GM12865 (cell line): ENCODE data around the gene ZNF526.

Experiments used
- DNase-seq: peaks from one replicate; pipeline ENCODE4 v3.0.0; 2010; ENCODE audit warnings: low read depth
- H3K4me3 ChIP-seq: 2 replicates; pipeline ENCODE4 v1.5.1; 2011; ENCODE audit warnings: mild to moderate bottlenecking, low read depth, low read length, control low read depth
- TF ChIP-seq, protein P1 (sequence below): IDR thresholded peaks from 2 replicates; pipeline ENCODE4 v1.5.1; 2011; ENCODE audit warnings: low read length, control low read depth, low read depth, inconsistent platforms; ENCODE audit not compliant: insufficient read depth; ENCODE audit errors: missing control alignments

ZNF526 gene

DNA sequence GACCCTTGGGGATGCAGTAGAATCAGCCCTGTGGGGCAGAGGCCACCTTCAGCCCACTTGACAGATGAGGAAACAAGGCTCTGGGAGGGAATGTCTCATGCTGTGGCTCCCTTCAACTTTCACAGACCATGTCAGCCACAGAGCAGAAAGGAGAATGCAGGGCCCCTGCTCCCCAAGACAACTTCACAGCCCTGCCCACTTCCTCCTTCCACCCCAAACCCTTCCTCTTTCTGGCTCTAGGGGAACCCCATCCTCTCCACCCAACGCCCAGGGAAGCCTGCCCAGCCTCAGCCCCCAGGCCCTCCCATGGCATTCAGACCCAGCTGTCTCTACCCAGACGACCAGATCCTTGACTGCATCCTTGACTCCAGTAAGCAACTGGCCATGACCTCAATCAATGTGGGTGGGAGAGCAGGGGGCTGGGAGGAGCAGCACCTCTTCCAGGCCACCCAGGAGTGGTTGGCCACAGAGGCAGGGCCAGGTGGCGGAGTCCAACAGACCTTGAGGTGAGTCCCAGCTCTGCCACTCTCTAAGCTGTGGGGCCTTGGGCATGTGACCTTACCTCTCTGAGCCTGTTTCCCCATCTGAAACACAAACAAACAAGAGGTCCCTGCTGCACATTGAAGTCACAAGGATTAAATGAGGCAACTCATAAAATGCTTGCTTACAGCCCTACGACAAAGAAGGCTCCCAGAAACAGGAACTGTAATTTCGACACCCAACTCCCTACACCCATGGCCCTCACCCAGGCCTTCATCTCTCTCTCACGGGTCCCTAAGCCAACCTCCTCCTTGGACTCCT lies 18.4 kb upstream of the ZNF526 start:
- H3K4me3 ChIP-seq = peak overlapping the region; percentile 29
- TF ChIP-seq, protein P1, sequence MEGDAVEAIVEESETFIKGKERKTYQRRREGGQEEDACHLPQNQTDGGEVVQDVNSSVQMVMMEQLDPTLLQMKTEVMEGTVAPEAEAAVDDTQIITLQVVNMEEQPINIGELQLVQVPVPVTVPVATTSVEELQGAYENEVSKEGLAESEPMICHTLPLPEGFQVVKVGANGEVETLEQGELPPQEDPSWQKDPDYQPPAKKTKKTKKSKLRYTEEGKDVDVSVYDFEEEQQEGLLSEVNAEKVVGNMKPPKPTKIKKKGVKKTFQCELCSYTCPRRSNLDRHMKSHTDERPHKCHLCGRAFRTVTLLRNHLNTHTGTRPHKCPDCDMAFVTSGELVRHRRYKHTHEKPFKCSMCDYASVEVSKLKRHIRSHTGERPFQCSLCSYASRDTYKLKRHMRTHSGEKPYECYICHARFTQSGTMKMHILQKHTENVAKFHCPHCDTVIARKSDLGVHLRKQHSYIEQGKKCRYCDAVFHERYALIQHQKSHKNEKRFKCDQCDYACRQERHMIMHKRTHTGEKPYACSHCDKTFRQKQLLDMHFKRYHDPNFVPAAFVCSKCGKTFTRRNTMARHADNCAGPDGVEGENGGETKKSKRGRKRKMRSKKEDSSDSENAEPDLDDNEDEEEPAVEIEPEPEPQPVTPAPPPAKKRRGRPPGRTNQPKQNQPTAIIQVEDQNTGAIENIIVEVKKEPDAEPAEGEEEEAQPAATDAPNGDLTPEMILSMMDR = no peak
- DNase-seq = peak; percentile 78

GRCh38 chr19:42202290-42202880 lies 17.7 kb upstream of the ZNF526 start:
- peak overlapping the region; percentile 29; the same call in 1 of the 2 replicates for H3K4me3 ChIP-seq
- no peak for DNase-seq
- TF ChIP-seq, protein P1 = no peak

- H3K4me3 ChIP-seq = no peak overlapping the region
- TF ChIP-seq, protein P1 = no peak
Observed at GRCh38 chr19:42203700-42204099, 16.4 kb upstream of the ZNF526 start.

DNA sequence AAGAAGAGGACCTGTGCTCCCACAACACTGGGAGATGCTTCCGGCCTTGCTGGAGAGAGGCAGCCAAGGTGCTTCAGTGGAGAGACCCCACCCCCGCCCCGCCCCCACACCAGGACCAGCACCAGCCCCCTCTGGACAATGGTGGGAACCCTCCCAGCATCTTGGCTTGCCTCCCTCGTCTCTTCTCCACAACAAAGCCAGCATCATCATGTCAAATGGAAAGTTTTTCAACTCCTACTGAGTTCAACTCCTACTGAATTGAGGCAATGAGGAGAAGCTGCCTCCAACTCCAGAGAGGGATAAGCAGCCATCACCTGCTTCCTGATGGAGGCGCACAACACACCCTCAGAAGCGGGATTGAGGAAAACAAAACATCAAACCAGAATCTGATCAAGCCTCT lies 15.4 kb upstream of the ZNF526 start:
- DNase-seq = no peak
- TF ChIP-seq, protein P1 = no peak
- H3K4me3 ChIP-seq = no peak overlapping the region

More at GRCh38 chr19:42203700-42204099, 16.4 kb upstream of the ZNF526 start:
- DNase-seq = no peak

DNA sequence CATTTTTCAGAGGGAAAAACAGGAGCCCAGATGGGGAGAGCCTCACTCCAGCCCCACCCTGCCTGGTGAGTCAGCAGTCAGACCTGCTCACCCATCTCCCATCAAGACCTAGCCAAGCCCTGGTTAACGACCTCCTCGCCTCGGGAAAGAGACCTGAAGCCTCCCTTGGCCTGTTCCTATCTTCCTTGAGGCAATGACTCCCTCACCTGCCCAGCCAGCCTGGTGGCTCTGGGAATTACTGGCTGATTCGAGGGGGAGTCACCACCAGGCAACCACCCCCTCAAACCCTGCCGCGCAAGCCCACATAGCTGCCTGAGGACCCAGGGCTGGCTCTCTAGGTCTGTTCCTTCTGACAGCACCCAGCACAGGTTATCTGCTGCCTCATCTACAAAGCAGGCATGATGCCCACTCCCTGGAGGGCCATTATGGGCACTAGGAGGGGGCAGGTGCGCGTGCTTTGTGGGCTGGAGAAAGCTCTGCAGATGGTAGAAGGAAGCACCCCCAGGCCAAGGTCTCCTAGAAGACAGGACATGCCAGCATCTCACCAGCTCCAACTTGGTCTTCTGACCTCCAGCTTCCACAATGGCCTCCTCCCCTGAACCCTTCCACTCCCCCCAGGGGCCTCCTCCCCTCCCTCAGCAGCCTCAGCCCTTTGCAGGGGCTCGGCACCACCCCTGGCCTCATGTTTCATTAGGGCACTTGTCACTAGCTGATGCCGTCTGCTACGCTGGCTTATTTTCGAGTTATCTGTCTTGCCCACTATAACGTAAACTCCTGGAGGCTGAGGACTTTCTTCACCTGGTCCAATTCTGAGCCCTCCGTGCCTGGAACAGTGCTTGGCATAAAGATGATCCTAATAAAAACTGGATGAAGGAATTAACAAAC lies 13.0 kb upstream of the ZNF526 start:
- DNase-seq = no peak
- TF ChIP-seq, protein P1 = no peak
- H3K4me3 ChIP-seq = no peak overlapping the region

DNA sequence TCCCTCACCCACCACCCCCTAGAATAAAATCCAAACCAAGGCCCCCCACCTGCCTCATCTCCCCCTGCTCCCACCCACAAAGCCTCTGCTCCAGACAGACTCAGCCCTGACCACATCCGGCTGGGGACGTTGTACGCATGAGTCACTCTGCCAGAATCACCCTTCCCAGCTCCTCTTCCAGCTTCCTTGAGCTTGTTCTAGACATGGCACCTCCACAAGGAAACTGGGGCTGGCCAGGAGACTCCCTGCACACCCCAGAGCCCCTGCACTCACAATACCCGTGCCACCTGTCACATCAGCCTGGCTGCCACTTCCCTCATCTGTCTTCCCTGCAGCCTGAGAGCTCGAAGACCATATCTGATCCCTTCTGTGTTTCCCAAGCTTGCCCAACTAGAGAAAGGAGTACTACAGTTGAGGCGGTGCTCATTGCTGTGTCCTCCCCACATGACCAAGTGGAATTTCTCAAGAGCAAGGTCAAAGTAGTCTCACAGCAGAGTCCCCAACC lies 12.3 kb upstream of the ZNF526 start:
- TF ChIP-seq, protein P1 = no peak
- no peak for DNase-seq
- H3K4me3 ChIP-seq = no peak overlapping the region
